Colon (tissue), 2 donors: ENCODE measurements around the gene ZNF804B.

Experiments used
- FAIRE-seq: peaks from 2 replicates; lab custom pipeline; 2012; peaks lifted over from hg19 to GRCh38; lab: Jason Lieb, UNC
- donor health status: control.
- donor health status: control.

Gene ZNF804B

GRCh38 chr7:88835147-88835728, 75.7 kb downstream of the ZNF804B start:
- no peak for FAIRE-seq

- FAIRE-seq: no peak
Observed at GRCh38 chr7:88842201-88842600, 82.7 kb downstream of the ZNF804B start.

GRCh38 chr7:88845091-88845490, 85.6 kb downstream of the ZNF804B start:
- no peak for FAIRE-seq

- no peak for FAIRE-seq
Observed at GRCh38 chr7:88851220-88851619, 91.7 kb downstream of the ZNF804B start.

GRCh38 chr7:88859288-88859687, 99.8 kb downstream of the ZNF804B start:
- FAIRE-seq: no peak

- no peak for FAIRE-seq
Observed at GRCh38 chr7:88866265-88866863, 106.9 kb downstream of the ZNF804B start.

GRCh38 chr7:88867158-88867557, 107.7 kb downstream of the ZNF804B start:
- no peak for FAIRE-seq

- FAIRE-seq: no peak
Observed at GRCh38 chr7:88868456-88868855, 109.0 kb downstream of the ZNF804B start.

- no peak for FAIRE-seq
Observed at GRCh38 chr7:88881136-88881535, 121.6 kb downstream of the ZNF804B start.

- no peak for FAIRE-seq
Observed at GRCh38 chr7:88885131-88885530, 125.6 kb downstream of the ZNF804B start.

GRCh38 chr7:88888684-88889083, 129.2 kb downstream of the ZNF804B start:
- no peak for FAIRE-seq

GRCh38 chr7:88910516-88910915, 151.0 kb downstream of the ZNF804B start:
- FAIRE-seq: no peak

GRCh38 chr7:88912852-88913251, 153.4 kb downstream of the ZNF804B start:
- FAIRE-seq: no peak

GRCh38 chr7:88915615-88916014, 156.1 kb downstream of the ZNF804B start:
- FAIRE-seq: peak; percentile 58

- FAIRE-seq: no peak
Observed at GRCh38 chr7:88919478-88920131, 160.1 kb downstream of the ZNF804B start.

GRCh38 chr7:88922944-88923343, 163.4 kb downstream of the ZNF804B start:
- no peak for FAIRE-seq

GRCh38 chr7:88928276-88928675, 168.8 kb downstream of the ZNF804B start:
- no peak for FAIRE-seq

- peak; percentile 93 for FAIRE-seq
Observed at GRCh38 chr7:88929719-88930118, 170.2 kb downstream of the ZNF804B start.

GRCh38 chr7:88933285-88933684, 173.8 kb downstream of the ZNF804B start:
- no peak for FAIRE-seq

GRCh38 chr7:88942815-88943501, 183.5 kb downstream of the ZNF804B start:
- no peak for FAIRE-seq

GRCh38 chr7:88951826-88952225, 192.3 kb downstream of the ZNF804B start:
- FAIRE-seq: no peak

- FAIRE-seq: no peak
Observed at GRCh38 chr7:88964418-88964817, 204.9 kb downstream of the ZNF804B start.

- FAIRE-seq: no peak
Observed at GRCh38 chr7:88965371-88965770, 205.9 kb downstream of the ZNF804B start.
